Endothelial cell of umbilical vein (primary cell): ENCODE data around the gene SLC19A1. TPM values are rescaled to one million over a fixed set of nuclear protein-coding genes. Genes with fewer than 3 reads are reported as not detected.

Experiments
- BruUV-seq: library from RNA; stranded (reverse); fragments of 400-500 nt; replicated peaks from 2 replicates; lab custom pipeline; 2021; lab: Mats Ljungman, UMichigan
- CTCF ChIA-PET: fragments of 300-600, 350-600 bp; sonication (Branson Sonifier 250); formaldehyde crosslinking; loops from one replicate; lab custom pipeline; 2021; ENCODE audit warnings: antibody characterized with exemption, inconsistent platforms; lab: Charles Lee
- POLR2A ChIA-PET: fragments of 300-600, 350-600 bp; sonication (Branson Sonifier 250); formaldehyde crosslinking; loops from one replicate; lab custom pipeline; 2021; ENCODE audit warnings: antibody characterized with exemption, inconsistent platforms; lab: Charles Lee
- DNase-seq: peaks from one replicate; pipeline ENCODE4 v3.0.0-alpha.2; 2011; ENCODE audit warnings: low read depth, low spot score
- FAIRE-seq: peaks from 2 replicates; lab custom pipeline; 2011; peaks lifted over from hg19 to GRCh38; lab: Jason Lieb, UNC
- H2AFZ ChIP-seq: 2 replicates; pipeline ENCODE4 v1.6.0; 2012; ENCODE audit warnings: low read depth, low read length, control low read depth, inconsistent platforms
- H3K27ac ChIP-seq: 2 replicates; pipeline ENCODE4 v1.5.1; 2011; ENCODE audit warnings: low read depth, mild to moderate bottlenecking, control low read depth, low read length, moderate library complexity; ENCODE audit not compliant: insufficient read depth
- H3K27me3 ChIP-seq, 2 experiments: 2 replicates each; pipeline versions ENCODE4 v1.6.0 to v1.6.1; 2011; ENCODE audit warnings: low read length in 2 of 2, mixed read lengths in 1 of 2; ENCODE audit not compliant: control insufficient read depth in 2 of 2, insufficient read depth in 2 of 2
- H3K36me3 ChIP-seq, 2 experiments: 2 replicates in 1 of 2; 3 replicates in 1 of 2; pipeline ENCODE4 v1.5.1; 2011; ENCODE audit warnings: low read length in 2 of 2, mild to moderate bottlenecking in 1 of 2, moderate library complexity in 1 of 2; ENCODE audit not compliant: control insufficient read depth in 2 of 2, insufficient read depth in 2 of 2; ENCODE audit errors: extremely low read depth in 1 of 2
- H3K4me1 ChIP-seq: 3 replicates; pipeline ENCODE4 v1.5.1; 2011; ENCODE audit warnings: mild to moderate bottlenecking, low read length; ENCODE audit not compliant: control insufficient read depth, insufficient read depth; ENCODE audit errors: extremely low read depth
- H3K4me2 ChIP-seq: 2 replicates; pipeline ENCODE4 v1.6.1; 2011; ENCODE audit warnings: low read length, control low read depth, mixed read lengths; ENCODE audit not compliant: insufficient read depth
- H3K4me3 ChIP-seq, 3 experiments: fragments of 200-600 bp in 1 of 3; sonication (generic), shearing (Covaris generic) in 1 of 3; replicated peaks in 1 of 3; 2 replicates each; pipeline ENCODE4 v1.5.1; 2011 to 2016; ENCODE audit warnings: control low read depth in 3 of 3, low read length in 3 of 3, mild to moderate bottlenecking in 2 of 3, inconsistent platforms in 1 of 3, low read depth in 1 of 3, moderate library complexity in 1 of 3; ENCODE audit not compliant: insufficient read depth in 1 of 3
- H3K79me2 ChIP-seq: 2 replicates; pipeline ENCODE4 v1.6.0; 2012; ENCODE audit warnings: low read length, inconsistent platforms; ENCODE audit not compliant: control insufficient read depth, insufficient read depth
- H3K9ac ChIP-seq: replicated peaks from 2 replicates; pipeline ENCODE3; 2011; ENCODE audit warnings: low read length, control low read depth; ENCODE audit not compliant: insufficient read depth; ENCODE audit errors: extremely low read depth
- H3K9me1 ChIP-seq: replicated peaks from 3 replicates; pipeline ENCODE4 v1.6.0; 2011; ENCODE audit warnings: mild to moderate bottlenecking, low read length; ENCODE audit not compliant: control insufficient read depth, insufficient read depth; ENCODE audit errors: extremely low read depth
- H3K9me3 ChIP-seq: replicated peaks from 2 replicates; pipeline ENCODE4 v1.5.1; 2012; ENCODE audit warnings: low read length, inconsistent platforms; ENCODE audit not compliant: control insufficient read depth, insufficient read depth
- H4K20me1 ChIP-seq: replicated peaks from 2 replicates; pipeline ENCODE3; 2011; ENCODE audit warnings: mild to moderate bottlenecking, low read length; ENCODE audit not compliant: control insufficient read depth, insufficient read depth; ENCODE audit errors: extremely low read depth
- CTCF ChIP-seq, 2 donors: IDR thresholded peaks; 1 replicate in 1 of 2; 2 replicates in 1 of 2; pipeline ENCODE4 v1.5.1; 2011; ENCODE audit warnings: low read length in 2 of 2, mild to moderate bottlenecking in 2 of 2, moderate library complexity in 2 of 2, control low read depth in 1 of 2, inconsistent platforms in 1 of 2, low read depth in 1 of 2; ENCODE audit not compliant: insufficient read depth in 1 of 2; ENCODE audit errors: extremely low read depth in 1 of 2
- EZH2 ChIP-seq: IDR thresholded peaks from 2 replicates; pipeline ENCODE4 v1.6.1; 2012; ENCODE audit warnings: borderline replicate concordance, low read depth, mild to moderate bottlenecking, moderate library complexity, low read length, inconsistent platforms; ENCODE audit not compliant: severe bottlenecking
- FOS ChIP-seq: IDR thresholded peaks from 2 replicates; pipeline ENCODE4 v1.6.1; 2011; ENCODE audit warnings: mild to moderate bottlenecking, low read length, moderate library complexity, borderline replicate concordance; ENCODE audit not compliant: insufficient read depth
- GATA2 ChIP-seq: IDR thresholded peaks from 2 replicates; pipeline ENCODE4 v1.7.0; 2011; ENCODE audit warnings: low read depth, mild to moderate bottlenecking, moderate library complexity, mixed read lengths, low read length; ENCODE audit not compliant: insufficient read length, insufficient read depth
- JUN ChIP-seq: IDR thresholded peaks from 2 replicates; pipeline ENCODE4 v1.6.1; 2011; ENCODE audit warnings: borderline replicate concordance, low read depth; ENCODE audit not compliant: insufficient read length, insufficient read depth
- MAX ChIP-seq: IDR thresholded peaks from 2 replicates; pipeline ENCODE4 v1.6.1; 2011; ENCODE audit not compliant: insufficient read depth, insufficient read length
- MYC ChIP-seq: IDR thresholded peaks from one replicate; pipeline ENCODE4 v1.6.1; 2011; ENCODE audit warnings: mild to moderate bottlenecking, low read depth, low read length
- POLR2A ChIP-seq: IDR thresholded peaks from 2 replicates; pipeline ENCODE4 v1.6.1; 2012; ENCODE audit warnings: low read depth, mild to moderate bottlenecking, control low read depth, low read length
- POLR2AphosphoS5 ChIP-seq: IDR thresholded peaks from 2 replicates; pipeline ENCODE4 v1.6.1; 2012; ENCODE audit warnings: low read depth, mild to moderate bottlenecking, control low read depth, low read length, moderate library complexity; ENCODE audit not compliant: insufficient read depth
- dilution Hi-C: fragments of 300-500 bp; cut with MboI; formaldehyde crosslinking; loops from one replicate; pipeline ENCODE4 v1.15.0; 2019; ENCODE audit warnings: low sequenced_read_pairs; ENCODE audit not compliant: extremely low pct_ligation_motif_present
- intact Hi-C: fragments of 100-400 bp; cut with micrococcal nuclease; formaldehyde crosslinking; loops from one replicate; pipeline ENCODE4 v1.10.0; 2022
- polyA plus RNA-seq, 4 experiments: library from polyadenylated mRNA; depleted of rRNA in 3 of 4; stranded (reverse) in 3 of 4; unstranded in 1 of 4; fragments of >200 nt; gene quantifications; 2 replicates each; pipeline versions ENCODE4 v1.2.1 to v1.2.3, GENCODE V29; 2011 to 2012; ENCODE audit warnings: missing spikeins in 1 of 4
- total RNA-seq: library from RNA; stranded (reverse); gene quantifications from 2 replicates; pipeline ENCODE4 v1.2.3, GENCODE V29; 2021

SLC19A1 gene
- total and polyA plus RNA-seq, 2 donors (not counting 3 experiments of a cell fraction or from before 2014, with no cell fraction given), result 36.3 to 54.6 TPM

- dilution Hi-C loops (no loop called here), intact Hi-C loops (no loop called here)
- ChIA-PET CTCF (no interaction called here), POLR2A (no interaction called here)
- no peaks in the 10 kb centered on the region for H3K27me3 ChIP-seq
- H2AFZ ChIP-seq, result no peak overlapping the region
- BruUV-seq, result no TSS peak
- no peak overlapping the region for H3K4me2 ChIP-seq
- H3K4me1 ChIP-seq, result peaks cover 11% of the 10 kb centered on the region
- H3K79me2 ChIP-seq, result peaks cover 34% of the 10 kb centered on the region
- H4K20me1 ChIP-seq, result no peaks in the 10 kb centered on the region
- no peak for TF ChIP-seq CTCF (IDR thresholded peaks at IDR 0.05; ENCODE audit: extremely low read depth in 1 of 2, insufficient read depth in 1 of 2, low read depth in 1 of 2, low read length in 2 of 2)
- TF ChIP-seq POLR2A, result no peak
- TF ChIP-seq FOS, result no peak
- no peak for TF ChIP-seq POLR2AphosphoS5
- TF ChIP-seq JUN, result no peak
- no peak for TF ChIP-seq MYC
- TF ChIP-seq GATA2, result no peak
- no peak for TF ChIP-seq MAX
- no peak for TF ChIP-seq EZH2
- H3K9me1 ChIP-seq, result no peaks in the 10 kb centered on the region
- H3K9ac ChIP-seq, result no peak overlapping the region
- no peak for DNase-seq
- H3K27ac ChIP-seq, result no peak overlapping the region
- H3K9me3 ChIP-seq, result no peaks in the 10 kb centered on the region
- H3K36me3 ChIP-seq, result peaks cover 0 to 9% of the 10 kb centered on the region in 2 experiments
- H3K4me3 ChIP-seq, result no peak overlapping the region
- no peak for FAIRE-seq
These were observed 78.4 kb downstream of the SLC19A1 start for GRCh38 chr21:45463871-45464270.
